HEK293T (cell line): ENCODE data around the gene CDK8.

Experiments
- ARNT ChIP-seq: fragments of 450-650 bp; IDR thresholded peaks from 2 replicates; pipeline ENCODE4 v1.6.1; 2017; ENCODE audit warnings: mild to moderate bottlenecking
- BHLHE40 ChIP-seq: fragments of 450-650 bp; IDR thresholded peaks from 2 replicates; pipeline ENCODE4 v1.6.1; 2016; ENCODE audit warnings: mild to moderate bottlenecking, moderate library complexity, borderline replicate concordance
- ELF4 ChIP-seq: fragments of 450-650 bp; IDR thresholded peaks from 2 replicates; pipeline ENCODE4 v1.6.1; 2017; ENCODE audit warnings: antibody characterized with exemption
- FOXA1 ChIP-seq: fragments of 450-650 bp; IDR thresholded peaks from 2 replicates; pipeline ENCODE4 v1.6.1; 2016; ENCODE audit warnings: mild to moderate bottlenecking
- FOXK2 ChIP-seq: fragments of 450-650 bp; IDR thresholded peaks from 2 replicates; pipeline ENCODE4 v1.6.1; 2016; ENCODE audit warnings: mild to moderate bottlenecking
- FOXM1 ChIP-seq: fragments of 450-650 bp; IDR thresholded peaks from 2 replicates; pipeline ENCODE4 v1.6.1; 2017; ENCODE audit warnings: mild to moderate bottlenecking, borderline replicate concordance
- HDGF ChIP-seq: fragments of 450-650 bp; IDR thresholded peaks from 2 replicates; pipeline ENCODE4 v1.6.1; 2017; ENCODE audit warnings: antibody characterized with exemption, borderline replicate concordance
- L3MBTL2 ChIP-seq: fragments of 450-650 bp; conservative IDR thresholded peaks from 2 replicates; pipeline ENCODE4 v1.6.1; 2016; ENCODE audit warnings: mild to moderate bottlenecking
- NFRKB ChIP-seq: fragments of 450-650 bp; IDR thresholded peaks from 2 replicates; pipeline ENCODE4 v1.6.1; 2016; ENCODE audit warnings: mild to moderate bottlenecking, moderate library complexity
- PKNOX1 ChIP-seq: fragments of 450-650 bp; IDR thresholded peaks from 2 replicates; pipeline ENCODE4 v1.6.1; 2016
- SP1 ChIP-seq: fragments of 450-650 bp; IDR thresholded peaks from 2 replicates; pipeline ENCODE4 v1.6.1; 2017
- SUZ12 ChIP-seq: fragments of 450-650 bp; IDR thresholded peaks from 2 replicates; pipeline ENCODE4 v1.6.1; 2016; ENCODE audit warnings: mild to moderate bottlenecking
- TARDBP ChIP-seq: fragments of 450-650 bp; IDR thresholded peaks from 2 replicates; pipeline ENCODE4 v1.6.1; 2016

- TF ChIP-seq ELF4 (no peak), BHLHE40 (no peak), SP1 (no peak), FOXM1 (no peak), FOXA1 (no peak), L3MBTL2 (no peak), TARDBP (no peak), FOXK2 (no peak), PKNOX1 (no peak), NFRKB (no peak), HDGF (no peak), SUZ12 (no peak), ARNT (no peak)
Measured at GRCh38 chr13:26411206-26411605, 157.3 kb downstream of the CDK8 start.
